GM12878 (cell line): Measurements from ENCODE around the gene LDB3. TPM values are rescaled to one million over a fixed set of nuclear protein-coding genes. Genes with fewer than 3 reads are reported as not detected.

Experiments
- ATAC-seq: fragments of 200-7000 bp; cut with Tn5 transposase; 3 replicates; pipeline ENCODE4 v1.9.1; 2020; ENCODE audit warnings: mild to moderate bottlenecking, moderate library complexity
- BruUV-seq: library from RNA; stranded (reverse); fragments of 400-500 nt; replicated peaks from 2 replicates; lab custom pipeline; 2021; lab: Mats Ljungman, UMichigan
- CTCF ChIA-PET: fragments of 300-600 bp; sonication (Branson Sonifier 250); formaldehyde crosslinking; extraction: SDS; loops from one replicate; lab custom pipeline; 2021; ENCODE audit warnings: inconsistent platforms; lab: Yijun Ruan, JAX
- POLR2A ChIA-PET: fragments of 350-600 bp; formaldehyde crosslinking; extraction: SDS; loops from one replicate; lab custom pipeline; 2021; ENCODE audit warnings: inconsistent platforms; lab: Charles Lee
- RAD21 ChIA-PET: fragments of 300-600 bp; sonication (Branson Sonifier 250); formaldehyde crosslinking; loops from one replicate; lab custom pipeline; 2023; ENCODE audit warnings: antibody characterized with exemption; ENCODE audit not compliant: unreplicated experiment; lab: Charles Lee
- SMC1A ChIA-PET: fragments of 300-600 bp; sonication (Branson Sonifier 250); formaldehyde crosslinking; loops from one replicate; lab custom pipeline; 2023; ENCODE audit not compliant: unreplicated experiment, uncharacterized antibody; lab: Charles Lee
- DNase-seq: peaks from one replicate; pipeline ENCODE4 v3.0.0-alpha.2; 2011; ENCODE audit warnings: low read depth, low spot score
- FAIRE-seq: peaks from 3 replicates; lab custom pipeline; 2011; peaks lifted over from hg19 to GRCh38; lab: Jason Lieb, UNC
- H2AFZ ChIP-seq: 2 replicates; pipeline ENCODE4 v1.6.0; 2011; ENCODE audit warnings: low read depth, low read length, control low read depth; ENCODE audit not compliant: control insufficient read depth
- H3K27ac ChIP-seq: 2 replicates; pipeline ENCODE4 v1.5.1; 2011; ENCODE audit warnings: control low read depth; ENCODE audit not compliant: control insufficient read depth, insufficient read depth
- H3K27me3 ChIP-seq, 2 experiments: replicated peaks in 1 of 2; 2 replicates each; pipeline versions ENCODE4 v1.6.0 to v1.6.1; 2011; ENCODE audit warnings: low read length in 1 of 2; ENCODE audit not compliant: control insufficient read depth in 2 of 2, insufficient read depth in 2 of 2
- H3K36me3 ChIP-seq, 2 experiments: 2 replicates each; pipeline ENCODE4 v1.5.1; 2011; ENCODE audit warnings: low read length in 1 of 2; ENCODE audit not compliant: control insufficient read depth in 2 of 2, insufficient read depth in 2 of 2
- H3K4me1 ChIP-seq: 2 replicates; pipeline ENCODE4 v1.6.1; 2011; ENCODE audit warnings: mild to moderate bottlenecking, low read length, moderate library complexity, mixed read lengths; ENCODE audit not compliant: control insufficient read depth, insufficient read depth
- H3K4me2 ChIP-seq: 2 replicates; pipeline ENCODE4 v1.6.0; 2011; ENCODE audit warnings: control low read depth; ENCODE audit not compliant: control insufficient read depth, insufficient read depth
- H3K4me3 ChIP-seq: fragments of 200-600 bp; sonication (generic); 2 replicates; pipeline ENCODE4 v1.5.1; 2016
- H3K79me2 ChIP-seq: 2 replicates; pipeline ENCODE4 v1.6.0; 2011; ENCODE audit warnings: low read length; ENCODE audit not compliant: control insufficient read depth, insufficient read depth
- H3K9ac ChIP-seq: 2 replicates; pipeline ENCODE4 v1.8.0; 2011; ENCODE audit warnings: low read length, control low read depth, mixed read lengths; ENCODE audit not compliant: control insufficient read depth, insufficient read depth
- H3K9me3 ChIP-seq: replicated peaks from 3 replicates; pipeline ENCODE4 v1.5.1; 2011; ENCODE audit warnings: mild to moderate bottlenecking, low read length; ENCODE audit not compliant: control insufficient read depth, insufficient read depth
- H4K20me1 ChIP-seq: 2 replicates; pipeline ENCODE4 v1.6.0; 2011; ENCODE audit not compliant: control insufficient read depth, insufficient read depth
- ATF3 ChIP-seq: IDR thresholded peaks from 2 replicates; pipeline ENCODE4 v1.6.1; 2011; ENCODE audit warnings: low read depth, mild to moderate bottlenecking, low read length, moderate library complexity, borderline replicate concordance; ENCODE audit errors: extremely low read depth
- HDGF ChIP-seq: fragments of 450-650 bp; IDR thresholded peaks from 2 replicates; pipeline ENCODE4 v1.6.1; 2016; ENCODE audit warnings: antibody characterized with exemption
- RB1 ChIP-seq: fragments of 450-650 bp; formaldehyde crosslinking; IDR thresholded peaks from 2 replicates; pipeline ENCODE4 v1.6.1; 2017; ENCODE audit warnings: mild to moderate bottlenecking, borderline replicate concordance
- RUNX3 ChIP-seq: IDR thresholded peaks from 2 replicates; pipeline ENCODE4 v1.6.1; 2012; ENCODE audit warnings: low read length, inconsistent platforms
- TBL1XR1 ChIP-seq: IDR thresholded peaks from 2 replicates; pipeline ENCODE4 v1.6.1; 2012; ENCODE audit warnings: low read depth, low read length, improper control_type of control experiment
- ZNF207 ChIP-seq: fragments of 450-650 bp; IDR thresholded peaks from 2 replicates; pipeline ENCODE4 v1.6.1; 2014; ENCODE audit warnings: antibody characterized with exemption, mild to moderate bottlenecking, borderline replicate concordance
- ZNF274 ChIP-seq: IDR thresholded peaks from one replicate; pipeline ENCODE4 v1.8.0; 2011; ENCODE audit not compliant: insufficient read length, insufficient read depth
- ZNF384 ChIP-seq: IDR thresholded peaks from 2 replicates; pipeline ENCODE4 v1.6.1; 2012; ENCODE audit warnings: low read depth, mild to moderate bottlenecking, low read length, improper control_type of control experiment, borderline replicate concordance
- WGBS: methylation state at CpG from one replicate; pipeline ENCODE4 v1.1.6; 2016; ENCODE audit warnings: low lambda C conversion rate; ENCODE audit not compliant: insufficient replicate concordance, insufficient coverage; ENCODE audit errors: missing lambda C conversion rate; 5-methylcytosine and 5-hydroxymethylcytosine counted together
- in situ Hi-C: fragments of 300-500 bp; cut with MboI; formaldehyde crosslinking; loops from 9 replicates; pipeline ENCODE4 v1.14.3; 2018; ENCODE audit warnings: mixed read lengths
- intact Hi-C: fragments of 100-400 bp; cut with micrococcal nuclease; formaldehyde crosslinking; loops from one replicate; pipeline ENCODE4 v1.14.2; 2022; ENCODE audit not compliant: unreplicated experiment
- polyA plus RNA-seq, 11 experiments: library from polyadenylated mRNA; depleted of rRNA in 4 of 11; unstranded in 6 of 11; stranded (reverse) in 5 of 11; fragments of >200 nt; fragmentation: Nextera tagmentation in 4 of 11; fragmentation: Illumina TruSeq in 1 of 11; extraction: Ambion mirVana in 4 of 11; extraction: Trizol in 1 of 11; gene quantifications; 1 replicate in 1 of 11; 2 replicates in 10 of 11; pipeline versions ENCODE4 v1.2.1 to v1.2.3, GENCODE V29; 2011 to 2016; ENCODE audit warnings: inconsistent platforms in 2 of 11, missing spikeins in 2 of 11, low read depth in 1 of 11
- total RNA-seq, 4 experiments: library from RNA; depleted of rRNA in 3 of 4; stranded (reverse); fragments of >200 nt in 3 of 4; fragmentation: Illumina TruSeq in 1 of 4; extraction: Trizol in 1 of 4; gene quantifications; 2 replicates each; pipeline versions ENCODE4 v1.2.1 to v1.2.3, GENCODE V29; 2013 to 2021
- TF ChIP-seq, protein P1 (sequence below): fragments of 450-650 bp; formaldehyde crosslinking; IDR thresholded peaks from 2 replicates; pipeline ENCODE4 v1.5.0; 2022; ENCODE audit warnings: mild to moderate bottlenecking, missing genetic modification characterization
- TF ChIP-seq, protein P2 (sequence below): IDR thresholded peaks from 2 replicates; pipeline ENCODE4 v1.6.1; 2012; ENCODE audit warnings: improper control_type of control experiment, low read depth, low read length; ENCODE audit not compliant: insufficient replicate concordance
- TF ChIP-seq, protein P3 (sequence below): fragments of 450-650 bp; IDR thresholded peaks from 2 replicates; pipeline ENCODE4 v1.6.1; 2018; ENCODE audit warnings: mild to moderate bottlenecking, low read depth, moderate library complexity; ENCODE audit not compliant: partially characterized antibody

LDB3 gene
- total and polyA plus RNA-seq, 10 of the 15 experiments (the other 5 are each of a cell fraction or from before 2014, with no cell fraction given), result 0.02 to 0.07 (median 0.04) TPM; not detected in 1

- H3K9ac ChIP-seq, result no peak overlapping the region
- H4K20me1 ChIP-seq, result no peaks in the 10 kb centered on the region
- intact Hi-C loops, result no loop called here
- no peak for DNase-seq
- in situ Hi-C loops, result no loop called here
- ChIA-PET POLR2A (interaction anchor here (0.6 to 0.7 kb wide), 2 partner anchors 52 to 137 kb away, joined by 4 to 5 read pairs; no protein-coding TSS in a partner anchor), SMC1A (no interaction called here), CTCF (interaction anchor here (1.0 to 1.2 kb wide), 2 partner anchors 11 to 167 kb away, joined by 3 read pairs; no protein-coding TSS in a partner anchor), RAD21 (no interaction called here)
- H2AFZ ChIP-seq, result no peak overlapping the region
- no peak for ATAC-seq
- H3K4me2 ChIP-seq, result no peak overlapping the region
- no peaks in the 10 kb centered on the region for H3K79me2 ChIP-seq
- WGBS, result 93% methylated on average over 1 of the region's 1 CpG
- H3K27ac ChIP-seq, result no peak overlapping the region
- no peak for FAIRE-seq
- no TSS peak for BruUV-seq
- H3K36me3 ChIP-seq, result no peaks in the 10 kb centered on the region
- H3K4me3 ChIP-seq, result no peak overlapping the region
- no peaks in the 10 kb centered on the region for H3K9me3 ChIP-seq
- no peaks in the 10 kb centered on the region for H3K27me3 ChIP-seq
- H3K4me1 ChIP-seq, result no peaks in the 10 kb centered on the region
- TF ChIP-seq, protein P1, sequence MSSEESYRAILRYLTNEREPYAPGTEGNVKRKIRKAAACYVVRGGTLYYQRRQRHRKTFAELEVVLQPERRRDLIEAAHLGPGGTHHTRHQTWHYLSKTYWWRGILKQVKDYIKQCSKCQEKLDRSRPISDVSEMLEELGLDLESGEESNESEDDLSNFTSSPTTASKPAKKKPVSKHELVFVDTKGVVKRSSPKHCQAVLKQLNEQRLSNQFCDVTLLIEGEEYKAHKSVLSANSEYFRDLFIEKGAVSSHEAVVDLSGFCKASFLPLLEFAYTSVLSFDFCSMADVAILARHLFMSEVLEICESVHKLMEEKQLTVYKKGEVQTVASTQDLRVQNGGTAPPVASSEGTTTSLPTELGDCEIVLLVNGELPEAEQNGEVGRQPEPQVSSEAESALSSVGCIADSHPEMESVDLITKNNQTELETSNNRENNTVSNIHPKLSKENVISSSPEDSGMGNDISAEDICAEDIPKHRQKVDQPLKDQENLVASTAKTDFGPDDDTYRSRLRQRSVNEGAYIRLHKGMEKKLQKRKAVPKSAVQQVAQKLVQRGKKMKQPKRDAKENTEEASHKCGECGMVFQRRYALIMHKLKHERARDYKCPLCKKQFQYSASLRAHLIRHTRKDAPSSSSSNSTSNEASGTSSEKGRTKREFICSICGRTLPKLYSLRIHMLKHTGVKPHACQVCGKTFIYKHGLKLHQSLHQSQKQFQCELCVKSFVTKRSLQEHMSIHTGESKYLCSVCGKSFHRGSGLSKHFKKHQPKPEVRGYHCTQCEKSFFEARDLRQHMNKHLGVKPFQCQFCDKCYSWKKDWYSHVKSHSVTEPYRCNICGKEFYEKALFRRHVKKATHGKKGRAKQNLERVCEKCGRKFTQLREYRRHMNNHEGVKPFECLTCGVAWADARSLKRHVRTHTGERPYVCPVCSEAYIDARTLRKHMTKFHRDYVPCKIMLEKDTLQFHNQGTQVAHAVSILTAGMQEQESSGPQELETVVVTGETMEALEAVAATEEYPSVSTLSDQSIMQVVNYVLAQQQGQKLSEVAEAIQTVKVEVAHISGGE (CRISPR knock-in tag), result no peak
- TF ChIP-seq, protein P2, sequence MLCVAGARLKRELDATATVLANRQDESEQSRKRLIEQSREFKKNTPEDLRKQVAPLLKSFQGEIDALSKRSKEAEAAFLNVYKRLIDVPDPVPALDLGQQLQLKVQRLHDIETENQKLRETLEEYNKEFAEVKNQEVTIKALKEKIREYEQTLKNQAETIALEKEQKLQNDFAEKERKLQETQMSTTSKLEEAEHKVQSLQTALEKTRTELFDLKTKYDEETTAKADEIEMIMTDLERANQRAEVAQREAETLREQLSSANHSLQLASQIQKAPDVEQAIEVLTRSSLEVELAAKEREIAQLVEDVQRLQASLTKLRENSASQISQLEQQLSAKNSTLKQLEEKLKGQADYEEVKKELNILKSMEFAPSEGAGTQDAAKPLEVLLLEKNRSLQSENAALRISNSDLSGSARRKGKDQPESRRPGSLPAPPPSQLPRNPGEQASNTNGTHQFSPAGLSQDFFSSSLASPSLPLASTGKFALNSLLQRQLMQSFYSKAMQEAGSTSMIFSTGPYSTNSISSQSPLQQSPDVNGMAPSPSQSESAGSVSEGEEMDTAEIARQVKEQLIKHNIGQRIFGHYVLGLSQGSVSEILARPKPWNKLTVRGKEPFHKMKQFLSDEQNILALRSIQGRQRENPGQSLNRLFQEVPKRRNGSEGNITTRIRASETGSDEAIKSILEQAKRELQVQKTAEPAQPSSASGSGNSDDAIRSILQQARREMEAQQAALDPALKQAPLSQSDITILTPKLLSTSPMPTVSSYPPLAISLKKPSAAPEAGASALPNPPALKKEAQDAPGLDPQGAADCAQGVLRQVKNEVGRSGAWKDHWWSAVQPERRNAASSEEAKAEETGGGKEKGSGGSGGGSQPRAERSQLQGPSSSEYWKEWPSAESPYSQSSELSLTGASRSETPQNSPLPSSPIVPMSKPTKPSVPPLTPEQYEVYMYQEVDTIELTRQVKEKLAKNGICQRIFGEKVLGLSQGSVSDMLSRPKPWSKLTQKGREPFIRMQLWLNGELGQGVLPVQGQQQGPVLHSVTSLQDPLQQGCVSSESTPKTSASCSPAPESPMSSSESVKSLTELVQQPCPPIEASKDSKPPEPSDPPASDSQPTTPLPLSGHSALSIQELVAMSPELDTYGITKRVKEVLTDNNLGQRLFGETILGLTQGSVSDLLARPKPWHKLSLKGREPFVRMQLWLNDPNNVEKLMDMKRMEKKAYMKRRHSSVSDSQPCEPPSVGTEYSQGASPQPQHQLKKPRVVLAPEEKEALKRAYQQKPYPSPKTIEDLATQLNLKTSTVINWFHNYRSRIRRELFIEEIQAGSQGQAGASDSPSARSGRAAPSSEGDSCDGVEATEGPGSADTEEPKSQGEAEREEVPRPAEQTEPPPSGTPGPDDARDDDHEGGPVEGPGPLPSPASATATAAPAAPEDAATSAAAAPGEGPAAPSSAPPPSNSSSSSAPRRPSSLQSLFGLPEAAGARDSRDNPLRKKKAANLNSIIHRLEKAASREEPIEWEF, result no peak
- TF ChIP-seq TBL1XR1 (no peak), RUNX3 (no peak), ZNF274 (no peak), HDGF (no peak), ZNF384 (no peak), ATF3 (no peak), ZNF207 (no peak), RB1 (no peak)
- TF ChIP-seq, protein P3, sequence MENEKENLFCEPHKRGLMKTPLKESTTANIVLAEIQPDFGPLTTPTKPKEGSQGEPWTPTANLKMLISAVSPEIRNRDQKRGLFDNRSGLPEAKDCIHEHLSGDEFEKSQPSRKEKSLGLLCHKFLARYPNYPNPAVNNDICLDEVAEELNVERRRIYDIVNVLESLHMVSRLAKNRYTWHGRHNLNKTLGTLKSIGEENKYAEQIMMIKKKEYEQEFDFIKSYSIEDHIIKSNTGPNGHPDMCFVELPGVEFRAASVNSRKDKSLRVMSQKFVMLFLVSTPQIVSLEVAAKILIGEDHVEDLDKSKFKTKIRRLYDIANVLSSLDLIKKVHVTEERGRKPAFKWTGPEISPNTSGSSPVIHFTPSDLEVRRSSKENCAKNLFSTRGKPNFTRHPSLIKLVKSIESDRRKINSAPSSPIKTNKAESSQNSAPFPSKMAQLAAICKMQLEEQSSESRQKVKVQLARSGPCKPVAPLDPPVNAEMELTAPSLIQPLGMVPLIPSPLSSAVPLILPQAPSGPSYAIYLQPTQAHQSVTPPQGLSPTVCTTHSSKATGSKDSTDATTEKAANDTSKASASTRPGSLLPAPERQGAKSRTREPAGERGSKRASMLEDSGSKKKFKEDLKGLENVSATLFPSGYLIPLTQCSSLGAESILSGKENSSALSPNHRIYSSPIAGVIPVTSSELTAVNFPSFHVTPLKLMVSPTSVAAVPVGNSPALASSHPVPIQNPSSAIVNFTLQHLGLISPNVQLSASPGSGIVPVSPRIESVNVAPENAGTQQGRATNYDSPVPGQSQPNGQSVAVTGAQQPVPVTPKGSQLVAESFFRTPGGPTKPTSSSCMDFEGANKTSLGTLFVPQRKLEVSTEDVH, result no peak
Observed at GRCh38 chr10:86742230-86742629, 73.9 kb downstream of the LDB3 start.
